COLO668 (cell line): ENCODE results near the gene VASH2.
A peak's percentile ranks its signal among the peaks of the same experiment; 100 is the strongest.
"Not testable (repeated sequence)": the region's sequence is repeated elsewhere in the genome, so short reads cannot be mapped to it uniquely, and the experiment has no call there.

Experiments
- DNase-seq: peaks from one replicate; lab custom pipeline; 2025; ENCODE audit not compliant: unreplicated experiment; lab: John Stamatoyannopoulos, UW

VASH2 gene

GRCh38 chr1:212977781-212978645 lies 27.7 kb downstream of the VASH2 start:
- DNase-seq, result no peak

- DNase-seq, result no peak
Measured at GRCh38 chr1:212979340-212980122, 29.2 kb downstream of the VASH2 start.

- no peak for DNase-seq
Measured at GRCh38 chr1:212980123-212980785, 29.9 kb downstream of the VASH2 start.

- peak; percentile 87 for DNase-seq
Measured at GRCh38 chr1:212981025-212981495, 30.7 kb downstream of the VASH2 start.

- DNase-seq, result peak; percentile 64
Measured at GRCh38 chr1:212981571-212982328, 31.4 kb downstream of the VASH2 start.

- DNase-seq, result no peak
Measured at GRCh38 chr1:212982430-212983152, 32.2 kb downstream of the VASH2 start.

GRCh38 chr1:212983482-212983881 lies 33.1 kb downstream of the VASH2 start:
- DNase-seq, result no peak

GRCh38 chr1:212984522-212985291 lies 34.4 kb downstream of the VASH2 start:
- no peak for DNase-seq

- no peak for DNase-seq
Measured at GRCh38 chr1:212986551-212986950, 36.2 kb downstream of the VASH2 start.

GRCh38 chr1:212987702-212988322 lies 37.5 kb downstream of the VASH2 start:
- no peak for DNase-seq

- no peak for DNase-seq
Measured at GRCh38 chr1:212990276-212990675, 39.9 kb downstream of the VASH2 start.

- not testable (repeated sequence) for DNase-seq
Measured at GRCh38 chr1:212993960-212994359, 43.6 kb downstream of the VASH2 start.

GRCh38 chr1:212994926-212995325 lies 44.6 kb downstream of the VASH2 start:
- DNase-seq, result no peak

- no peak for DNase-seq
Measured at GRCh38 chr1:213003256-213003655, 52.9 kb downstream of the VASH2 start.

- DNase-seq, result no peak
Measured at GRCh38 chr1:213008564-213008963, 58.2 kb downstream of the VASH2 start.

GRCh38 chr1:213014642-213015041 lies 64.3 kb downstream of the VASH2 start:
- no peak for DNase-seq

- DNase-seq, result peak; percentile 98
Measured at GRCh38 chr1:213015099-213016050, 65.0 kb downstream of the VASH2 start, which contains the start of gene ANGEL2. ANGEL2 (minus strand) TSS chr1:213015867; CDS start chr1:213015671, 196 bp downstream.
